ENCODE results near the gene AGTR1.

DNA sequence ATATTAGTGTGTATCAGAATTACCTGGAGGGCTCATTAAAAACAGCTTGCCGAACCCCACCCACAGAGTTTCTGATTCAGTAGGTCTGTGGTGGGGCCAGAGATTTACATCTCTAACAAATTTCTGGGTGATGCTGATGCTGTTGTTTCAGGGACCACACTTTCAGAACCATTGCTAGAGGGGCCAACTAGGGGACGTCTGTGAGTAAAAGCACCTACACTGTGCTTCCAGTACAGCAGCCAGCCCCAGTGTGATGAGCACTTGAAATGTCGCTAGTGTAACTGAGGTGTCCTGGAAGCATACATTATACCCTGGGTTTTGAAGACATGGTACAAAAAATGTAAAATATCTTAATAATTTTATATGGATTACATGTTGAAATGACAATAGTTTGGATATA is 33.0 kb downstream of the AGTR1 start:
- TF ChIP-seq POLR2A (IDR thresholded peaks at IDR 0.05; ENCODE audit: low read depth, low read length) = no peak
- TF ChIP-seq POLR2AphosphoS5 (IDR thresholded peaks at IDR 0.05; ENCODE audit: low read depth, low read length) = no peak
- TF ChIP-seq POU2F2 (IDR thresholded peaks at IDR 0.05; ENCODE audit: low read depth, low read length) = no peak
- no peak for TF ChIP-seq SPI1 (IDR thresholded peaks at IDR 0.05; ENCODE audit: low read depth, low read length)
- TF ChIP-seq TAF1 (IDR thresholded peaks at IDR 0.05; ENCODE audit: low read depth, low read length) = no peak
- TF ChIP-seq PAX5 (IDR thresholded peaks at IDR 0.05; ENCODE audit: insufficient read depth, low read length, severe bottlenecking) = no peak

All from GM12891 (cell line).